Colon (tissue), 2 donors: ENCODE measurements around the gene C1QTNF4.
A peak's percentile ranks its signal among the peaks of the same experiment; 100 is the strongest.
"Not testable (repeated sequence)": the region's sequence is repeated elsewhere in the genome, so short reads cannot be mapped to it uniquely, and the experiment has no call there.

ENCODE experiments used
- FAIRE-seq: peaks from 2 replicates; lab custom pipeline; 2012; peaks lifted over from hg19 to GRCh38; lab: Jason Lieb, UNC
- donor health status: control.
- donor health status: control.

C1QTNF4 gene

DNA sequence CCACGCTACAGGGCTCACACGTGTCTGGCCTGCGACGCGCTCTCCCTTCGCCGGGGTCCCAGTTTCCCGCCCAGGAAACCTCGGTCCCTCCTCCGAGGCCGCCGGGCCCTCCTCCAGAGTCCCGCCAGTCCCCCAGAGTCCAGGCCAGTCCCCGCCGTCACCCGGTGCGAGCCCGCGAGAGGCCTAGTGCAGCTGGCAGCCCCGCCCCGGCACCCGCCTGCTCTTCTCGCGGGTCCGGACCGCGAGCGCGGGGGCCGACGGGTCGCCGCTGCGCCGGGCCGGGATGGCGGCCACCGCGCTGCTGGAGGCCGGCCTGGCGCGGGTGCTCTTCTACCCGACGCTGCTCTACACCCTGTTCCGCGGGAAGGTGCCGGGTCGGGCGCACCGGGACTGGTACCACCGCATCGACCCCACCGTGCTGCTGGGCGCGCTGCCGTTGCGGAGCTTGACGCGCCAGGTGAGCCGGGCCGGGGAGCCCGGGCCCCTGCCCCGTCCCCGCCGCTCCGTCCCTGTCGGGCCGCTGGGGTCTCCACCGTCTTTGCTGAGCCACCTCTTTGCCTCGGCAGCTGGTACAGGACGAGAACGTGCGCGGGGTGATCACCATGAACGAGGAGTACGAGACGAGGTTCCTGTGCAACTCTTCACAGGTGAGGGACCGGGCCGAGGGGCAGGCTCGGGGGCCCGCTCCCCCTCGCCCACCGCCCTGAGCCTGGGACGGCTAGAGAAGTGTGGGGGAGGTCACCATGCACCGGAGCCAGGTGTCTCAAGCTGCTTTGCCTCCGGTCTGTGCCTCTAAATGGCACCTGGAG is 28.7 kb downstream of the C1QTNF4 start, which contains the start of gene PTPMT1:
PTPMT1 (plus strand) TSS at position 260 of the 809 bp plus-strand sequence; CDS start at position 284, 24 bp downstream.
- no peak for FAIRE-seq

DNA sequence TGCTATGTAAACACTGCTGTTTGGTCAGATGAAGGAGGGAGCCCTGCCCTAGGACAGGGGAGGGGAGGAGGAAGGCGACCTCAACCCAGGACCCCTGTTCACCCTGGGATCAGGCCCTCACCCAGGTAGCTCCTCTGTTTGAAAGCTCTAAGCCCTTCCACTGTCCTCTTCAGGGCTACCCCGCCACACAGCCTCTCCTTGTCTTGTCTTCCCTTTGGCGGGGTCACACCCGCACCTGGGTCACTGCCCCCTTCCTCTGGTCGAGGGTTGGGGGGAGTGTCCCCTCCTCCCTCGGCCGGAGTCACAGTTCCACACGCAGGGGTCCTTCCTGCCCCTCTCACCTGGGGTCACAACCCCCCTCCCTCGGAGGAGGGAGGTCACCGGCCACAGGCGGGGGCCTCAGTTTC is 29.3 kb downstream of the C1QTNF4 start:
- no peak for FAIRE-seq

DNA sequence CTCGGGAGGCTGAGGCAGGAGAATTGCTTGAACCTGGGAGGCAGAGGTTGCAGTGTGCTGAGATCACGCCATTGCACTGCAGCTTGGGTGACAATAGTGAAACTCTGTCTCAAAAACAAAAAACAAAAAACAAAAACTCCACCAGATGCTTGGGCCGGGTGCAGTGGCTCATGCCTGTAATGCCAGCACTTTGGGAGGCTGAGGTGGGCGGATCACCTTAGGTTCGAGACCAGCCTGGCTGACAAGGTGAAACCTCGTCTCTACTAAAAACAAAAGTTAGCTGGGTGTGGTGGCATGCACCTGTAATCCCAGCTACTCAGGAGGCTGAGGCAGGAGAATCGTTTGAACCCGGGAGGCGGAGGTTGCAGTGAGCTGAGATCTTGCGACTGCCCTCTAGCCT is 29.8 kb downstream of the C1QTNF4 start:
- not testable (repeated sequence) for FAIRE-seq

DNA sequence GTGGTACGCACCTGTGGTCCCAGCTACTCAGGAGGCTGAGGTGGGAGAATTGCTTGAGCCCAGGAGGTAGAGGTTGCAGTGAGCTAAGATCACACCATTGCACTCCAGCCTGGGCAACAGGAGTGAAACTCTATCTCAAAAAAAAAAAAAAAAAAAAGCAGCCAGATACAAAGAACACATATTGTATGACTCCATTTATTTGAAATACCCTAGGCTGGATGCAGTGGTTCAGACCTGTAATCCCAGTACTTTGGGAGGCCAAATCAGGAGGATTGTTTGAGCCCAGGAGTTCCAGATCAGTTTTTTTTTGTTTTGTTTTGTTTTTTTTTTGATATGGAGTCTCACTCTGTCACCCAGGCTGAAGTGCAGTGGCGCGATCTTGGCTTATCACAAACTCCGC is 31.8 kb downstream of the C1QTNF4 start:
- FAIRE-seq, result not testable (repeated sequence)

DNA sequence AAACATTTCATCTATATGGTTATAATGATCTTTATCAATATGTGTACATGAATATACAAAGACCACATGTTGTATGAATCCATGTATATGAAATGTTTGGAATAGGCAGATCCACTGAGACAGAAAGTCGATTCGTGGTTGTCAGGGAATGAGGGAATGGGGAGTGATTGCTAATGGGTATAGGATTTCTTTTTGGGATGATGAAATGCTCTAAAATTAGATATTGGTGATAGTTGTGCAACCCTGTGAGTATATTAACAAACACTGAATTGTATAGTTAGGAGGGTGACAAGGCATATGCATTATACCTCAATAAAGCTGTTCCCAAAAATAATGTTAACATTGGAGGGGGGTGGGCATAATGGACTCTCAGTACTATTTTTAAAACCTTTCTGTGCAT is 33.8 kb downstream of the C1QTNF4 start:
- no peak for FAIRE-seq

DNA sequence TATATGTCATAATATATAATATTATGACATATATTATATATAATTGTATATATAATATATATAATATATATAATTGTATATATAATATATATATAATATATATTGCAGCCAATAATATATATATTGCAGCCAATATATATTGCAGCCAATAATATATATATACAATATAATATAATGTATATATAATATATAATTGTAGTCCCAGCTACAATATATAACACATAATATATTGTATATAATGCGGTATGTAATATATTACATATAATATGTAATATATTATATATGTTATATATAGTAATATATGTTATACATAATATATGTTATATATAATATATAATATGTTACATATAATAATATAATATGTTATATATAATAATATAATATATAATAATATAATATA is 35.5 kb downstream of the C1QTNF4 start:
- peak; percentile 99 for FAIRE-seq

DNA sequence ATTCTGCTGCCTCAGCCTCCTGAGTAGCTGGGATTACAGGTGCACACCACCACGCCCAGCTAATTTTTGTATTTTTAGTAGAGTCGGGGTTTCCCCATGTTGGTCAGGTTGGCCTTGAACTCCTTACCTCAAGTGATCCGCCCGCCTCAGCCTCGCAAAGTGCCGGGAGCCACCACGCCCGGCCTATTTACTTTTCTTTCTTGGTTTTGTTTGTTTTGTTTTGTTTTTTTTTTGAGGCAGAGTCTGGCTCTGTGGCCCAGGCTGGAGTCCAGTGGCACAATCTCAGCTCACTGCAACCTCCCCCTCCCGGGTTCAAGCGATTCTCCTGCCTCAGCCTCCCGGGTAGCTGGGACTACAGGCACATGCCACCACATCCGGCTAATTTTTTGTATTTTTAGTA is 37.2 kb downstream of the C1QTNF4 start:
- FAIRE-seq, result not testable (repeated sequence)

DNA sequence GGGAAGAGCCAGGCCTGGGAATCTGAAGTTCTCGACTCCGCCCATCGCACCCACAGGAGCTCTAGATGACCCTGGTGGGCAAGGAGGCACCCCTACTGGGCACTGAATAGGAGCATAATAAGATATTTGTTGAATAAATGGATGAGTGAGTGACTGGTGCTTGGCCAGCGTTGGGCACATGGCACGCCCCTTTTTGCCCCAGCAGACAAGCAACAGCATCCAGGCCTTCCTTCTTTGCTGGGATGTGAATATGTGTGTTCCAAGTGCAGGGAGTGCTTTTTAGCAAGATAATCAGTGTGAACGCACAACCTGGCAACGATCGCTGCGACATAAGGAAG is 40.8 kb downstream of the C1QTNF4 start:
- FAIRE-seq, result no peak

DNA sequence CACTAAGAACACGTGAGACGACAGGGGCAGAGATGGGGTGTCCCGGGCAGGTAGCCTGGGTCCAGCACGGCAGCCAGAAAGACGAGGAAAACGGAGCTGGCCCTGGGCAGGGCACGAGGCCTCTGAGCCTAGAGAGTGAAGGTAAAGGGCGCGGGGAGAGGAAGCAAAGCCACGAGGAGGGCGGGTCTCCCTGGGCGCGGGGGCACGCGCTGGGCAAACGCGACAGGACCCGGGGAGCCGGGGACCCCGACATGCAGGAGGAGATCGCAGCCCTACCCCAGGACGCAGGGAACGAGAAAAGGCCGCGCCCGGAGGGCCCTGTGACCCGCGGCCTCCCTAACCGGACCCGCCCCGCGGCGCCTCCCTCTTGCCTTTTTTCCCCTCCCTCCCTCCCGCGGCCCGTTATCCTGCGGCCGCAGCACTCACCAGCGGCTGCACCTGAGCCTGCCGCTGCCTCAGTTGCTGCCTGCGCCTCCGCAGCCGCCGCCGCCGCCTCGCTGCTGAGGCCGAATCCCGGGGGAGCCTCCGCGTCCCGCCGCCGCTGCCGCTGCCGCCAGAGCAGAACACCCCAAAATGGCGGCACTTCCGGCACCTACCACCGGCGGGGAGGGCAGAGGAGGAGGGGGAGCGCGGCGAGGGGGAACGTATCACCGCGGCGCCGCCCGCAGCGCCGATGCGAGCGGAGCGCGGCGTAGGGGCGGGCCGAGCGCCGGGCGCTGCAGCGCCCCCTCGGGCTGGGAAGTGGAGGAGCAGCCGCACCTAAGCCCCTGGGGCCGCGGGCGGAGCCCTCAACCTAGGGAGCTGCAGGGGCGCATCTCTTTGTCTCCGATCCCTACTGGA is 41.4 kb downstream of the C1QTNF4 start, which contains the start of gene CELF1:
CELF1 (minus strand) TSS at position 567 of the 840 bp plus-strand sequence. CDS start 53,609 bp downstream, outside the sequence.
- no peak for FAIRE-seq

DNA sequence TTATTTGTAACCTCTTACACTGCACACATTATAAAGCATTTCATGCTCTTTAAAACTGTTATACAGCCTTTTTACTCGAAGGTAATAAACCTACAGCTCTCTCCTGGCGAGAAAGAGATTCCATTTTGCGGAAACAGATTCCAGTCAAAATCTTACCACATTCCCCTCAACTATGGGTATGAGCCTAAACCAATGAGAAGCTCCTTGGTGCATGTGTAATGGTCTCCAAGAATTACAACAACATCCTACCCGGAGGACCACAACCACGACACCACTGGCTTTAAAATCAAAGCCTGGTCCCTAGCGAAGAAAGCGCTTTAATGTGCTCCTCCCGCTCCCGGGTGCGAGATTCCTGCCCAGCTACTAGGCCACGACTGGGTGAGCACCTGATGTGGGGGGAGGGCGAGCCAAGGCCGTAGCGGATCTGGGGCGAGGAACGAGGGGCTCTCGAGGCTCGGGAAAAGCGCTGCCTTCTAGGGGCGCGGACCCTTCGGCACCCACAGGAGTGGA is 42.1 kb downstream of the C1QTNF4 start:
- FAIRE-seq, result no peak

DNA sequence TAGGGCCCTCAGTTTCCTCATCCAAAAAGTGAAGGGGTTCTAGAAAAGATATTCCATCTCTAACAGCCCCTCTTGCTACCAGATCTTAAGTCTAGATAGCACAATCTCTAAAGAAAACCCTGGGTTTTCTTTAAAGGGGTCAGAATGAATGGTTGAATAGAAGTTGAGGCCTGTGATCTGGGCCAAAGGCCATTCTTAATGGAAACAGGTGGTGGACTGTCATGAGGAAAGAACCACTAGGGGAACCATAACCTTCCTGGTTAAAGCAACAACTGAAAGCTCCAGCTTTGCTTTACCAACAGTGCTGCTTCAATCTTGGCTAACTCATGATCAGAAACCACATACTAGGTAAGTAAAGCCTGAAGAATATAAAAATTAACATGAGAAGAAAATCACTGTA is 43.1 kb downstream of the C1QTNF4 start:
- FAIRE-seq, result no peak

DNA sequence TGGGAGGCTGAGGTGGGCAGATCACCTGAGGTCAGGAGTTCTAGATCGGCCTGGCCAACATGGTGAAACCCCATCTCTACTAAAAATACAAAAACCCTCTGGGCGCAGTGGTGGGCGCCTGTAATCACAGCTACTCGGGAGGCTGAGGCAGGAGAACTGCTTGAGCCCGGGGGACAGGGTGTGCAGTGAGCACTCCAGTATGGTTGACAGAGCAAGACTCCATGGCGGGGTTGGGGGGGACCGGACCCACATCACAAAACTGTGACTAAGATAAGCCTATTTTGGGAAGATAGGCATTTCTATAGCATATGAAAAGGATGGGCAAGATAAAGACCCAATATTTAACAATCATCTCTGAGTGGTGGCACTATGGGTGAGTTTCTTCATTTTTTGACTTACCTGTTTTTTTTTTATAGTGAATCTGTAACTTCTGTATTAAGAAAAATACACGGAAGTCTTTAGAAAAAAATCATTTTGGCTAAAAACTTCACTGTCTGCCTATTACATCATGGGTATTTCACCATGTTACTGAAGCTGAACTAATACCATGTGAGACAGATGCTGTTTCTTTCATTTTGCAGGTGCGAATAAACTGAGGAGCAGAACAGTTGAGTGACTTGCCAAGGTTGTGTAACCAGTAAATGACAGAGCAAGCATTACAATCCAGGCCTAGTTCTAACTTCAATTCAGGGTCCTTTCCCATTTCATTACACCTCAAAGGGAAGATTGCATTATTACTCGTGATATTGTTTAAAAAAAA is 43.7 kb downstream of the C1QTNF4 start:
- no peak for FAIRE-seq

DNA sequence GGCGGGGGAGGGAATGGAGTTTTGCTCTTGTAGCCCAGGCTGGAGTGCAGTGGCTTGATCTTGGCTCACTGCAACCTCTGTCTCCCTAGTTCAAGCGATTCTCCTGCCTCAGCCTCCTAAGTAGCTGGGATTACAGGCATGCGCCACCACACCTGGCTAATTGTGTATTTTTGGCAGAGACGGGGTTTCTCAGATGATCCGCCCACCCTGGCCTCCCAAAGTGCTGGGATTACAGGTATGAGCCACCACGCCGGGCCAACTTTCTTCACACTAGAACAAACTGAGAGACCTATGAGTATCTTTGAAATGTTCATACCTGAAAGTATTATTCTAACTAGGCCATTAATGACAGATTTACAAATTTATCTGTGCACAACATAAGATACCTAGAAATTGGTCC is 47.9 kb downstream of the C1QTNF4 start:
- not testable (repeated sequence) for FAIRE-seq

DNA sequence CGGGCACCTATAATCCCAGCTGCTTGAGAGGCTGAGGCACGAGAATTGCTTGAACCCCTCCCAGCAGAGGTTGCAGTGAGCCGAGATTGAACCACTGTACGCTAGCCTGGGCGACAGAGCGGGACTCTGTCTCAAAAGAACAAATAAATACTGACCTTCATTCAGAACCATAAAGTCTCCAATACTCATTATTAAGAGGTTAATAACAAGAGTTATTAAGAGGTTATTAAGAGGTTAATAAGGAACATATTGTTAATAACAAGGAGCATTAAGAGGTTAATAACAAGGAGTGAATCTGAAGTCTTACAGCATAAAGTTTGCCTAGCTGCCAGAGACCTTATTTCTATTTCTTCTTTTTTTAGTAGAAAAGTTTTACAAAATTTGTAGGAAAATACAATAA is 48.9 kb downstream of the C1QTNF4 start:
- FAIRE-seq, result no peak

DNA sequence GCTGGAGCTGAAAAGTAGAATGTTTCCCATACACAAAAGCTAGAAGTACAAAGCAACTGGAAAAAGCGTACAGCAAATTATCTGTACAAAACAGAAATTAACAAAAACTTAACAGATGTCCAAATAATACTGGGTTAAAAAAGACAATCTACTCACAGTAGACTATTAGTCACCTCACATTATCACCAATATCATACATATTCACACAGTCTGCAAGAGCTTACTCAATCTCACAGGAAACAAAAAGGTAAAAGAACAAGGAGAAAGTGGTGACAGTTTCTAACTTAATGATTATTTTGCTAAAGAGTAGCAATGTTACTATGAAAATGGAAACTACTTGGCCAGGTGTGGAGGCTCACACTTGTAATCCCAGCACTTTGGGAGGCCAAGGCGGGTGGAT is 53.1 kb downstream of the C1QTNF4 start:
- FAIRE-seq, result no peak

DNA sequence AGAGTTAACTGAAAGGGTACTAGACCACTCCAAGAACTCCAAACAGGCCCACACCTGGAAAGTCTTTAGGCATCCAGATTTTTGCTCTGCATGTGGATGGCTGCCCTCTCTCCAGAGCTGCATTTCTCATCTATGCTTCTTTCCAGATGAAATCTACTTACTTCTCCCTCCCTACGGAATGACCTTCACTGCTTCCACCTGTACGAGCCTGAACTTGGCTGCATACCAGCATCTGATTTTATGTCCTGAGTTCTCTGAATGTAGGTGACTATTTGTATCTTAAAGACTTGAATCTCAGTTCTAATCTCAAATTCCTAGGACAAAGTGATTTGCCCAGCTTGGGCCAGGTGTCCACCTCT is 54.6 kb downstream of the C1QTNF4 start:
- no peak for FAIRE-seq
